DOHH2 (cell line): Measurements from ENCODE around the gene SLC29A2.

Experiments used
- H3F3A ChIP-seq: fragments of 200-600 bp; sonication (generic), shearing (Covaris generic); 2 replicates; pipeline ENCODE4 v1.6.0; 2016; ENCODE audit warnings: antibody characterized with exemption, mild to moderate bottlenecking; ENCODE audit not compliant: control insufficient read depth, insufficient read depth
- H3K27ac ChIP-seq: fragments of 200-600 bp; sonication (generic); 2 replicates; pipeline ENCODE4 v1.5.1; 2014; ENCODE audit warnings: low read depth, mild to moderate bottlenecking, low read length, moderate library complexity
- H3K27me3 ChIP-seq: fragments of 200-600 bp; sonication (generic); 2 replicates; pipeline ENCODE4 v1.6.1; 2014; ENCODE audit warnings: mild to moderate bottlenecking, low read length, mixed read lengths; ENCODE audit not compliant: control insufficient read depth
- H3K36me3 ChIP-seq: fragments of 200-600 bp; sonication (generic); 2 replicates; pipeline ENCODE4 v1.6.1; 2014; ENCODE audit warnings: mild to moderate bottlenecking, low read length, moderate library complexity, mixed read lengths; ENCODE audit not compliant: control insufficient read depth
- H3K4me1 ChIP-seq: fragments of 200-600 bp; sonication (generic); 2 replicates; pipeline ENCODE4 v1.6.1; 2014; ENCODE audit warnings: mild to moderate bottlenecking, low read length, mixed read lengths; ENCODE audit not compliant: control insufficient read depth
- H3K4me2 ChIP-seq: fragments of 200-600 bp; sonication (generic); 2 replicates; pipeline ENCODE4 v1.6.0; 2014; ENCODE audit warnings: mild to moderate bottlenecking, low read length, moderate library complexity
- H3K4me3 ChIP-seq: fragments of 200-600 bp; sonication (generic); 2 replicates; pipeline ENCODE4 v1.5.1; 2014; ENCODE audit warnings: mild to moderate bottlenecking, low read length, mixed read lengths
- H3K79me2 ChIP-seq: fragments of 200-600 bp; sonication (generic); 2 replicates; pipeline ENCODE4 v1.6.1; 2014; ENCODE audit warnings: mild to moderate bottlenecking, low read length, mixed read lengths; ENCODE audit not compliant: control insufficient read depth
- H3K9me2 ChIP-seq: fragments of 200-600 bp; sonication (generic); replicated peaks from 2 replicates; pipeline ENCODE4 v1.6.1; 2014; ENCODE audit warnings: mild to moderate bottlenecking, low read length, mixed read lengths; ENCODE audit not compliant: control insufficient read depth
- H3K9me3 ChIP-seq: fragments of 200-600 bp; sonication (generic); 2 replicates; pipeline ENCODE4 v1.6.1; 2014; ENCODE audit warnings: antibody characterized with exemption, low read length, mixed read lengths; ENCODE audit not compliant: control insufficient read depth, insufficient read depth
- H4K20me1 ChIP-seq: fragments of 200-600 bp; sonication (generic); 2 replicates; pipeline ENCODE4 v1.6.0; 2014; ENCODE audit warnings: low read depth, mild to moderate bottlenecking, antibody characterized with exemption, low read length, moderate library complexity; ENCODE audit not compliant: control insufficient read depth, insufficient read depth
- CTCF ChIP-seq: fragments of 200-600 bp; sonication (generic); IDR thresholded peaks from one replicate; pipeline ENCODE4 v1.5.1; 2014; ENCODE audit warnings: antibody characterized with exemption, mild to moderate bottlenecking, low read depth, low read length; ENCODE audit not compliant: poor library complexity, severe bottlenecking
- EZH2phosphoT487 ChIP-seq: fragments of 200-600 bp; sonication (generic); IDR thresholded peaks from 2 replicates; pipeline ENCODE4 v1.6.1; 2017; ENCODE audit warnings: borderline replicate concordance, mild to moderate bottlenecking, antibody characterized with exemption, low read length, moderate library complexity, mixed read lengths

The SLC29A2 gene

DNA sequence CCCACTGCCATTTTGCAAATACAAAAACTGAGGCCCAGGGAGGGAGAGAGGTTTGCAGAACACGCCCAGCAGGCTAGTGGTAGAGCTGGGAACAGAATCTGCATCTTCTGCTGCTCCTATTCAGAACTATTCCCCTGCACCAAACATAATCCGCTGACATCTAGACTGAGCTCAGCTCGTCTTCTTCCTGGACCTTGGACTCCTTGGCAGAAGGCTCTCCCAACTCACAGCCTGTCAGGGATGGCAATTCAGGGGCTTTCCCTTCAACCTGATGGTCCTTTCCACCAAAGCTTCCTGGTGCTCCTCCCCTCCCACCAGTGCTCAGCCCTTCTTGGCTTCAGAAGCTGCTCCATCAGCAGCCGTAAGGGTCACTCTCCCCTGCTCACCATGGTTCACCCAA lies 39.8 kb upstream of the SLC29A2 start:
- Histone ChIP-seq H3K79me2 (no peaks in the 10 kb centered on the region), H3K4me1 (peaks cover 6% of the 10 kb centered on the region), H3F3A (no peaks in the 10 kb centered on the region), H4K20me1 (peaks cover 3% of the 10 kb centered on the region; the same call in 1 of the 2 replicates), H3K36me3 (no peaks in the 10 kb centered on the region), H3K27me3 (peaks cover 50% of the 10 kb centered on the region), H3K27ac (no peak overlapping the region), H3K9me3 (no peaks in the 10 kb centered on the region), H3K4me3 (no peak overlapping the region), H3K4me2 (no peak overlapping the region), H3K9me2 (no peaks in the 10 kb centered on the region)
- no peak for TF ChIP-seq EZH2phosphoT487
- no peak for TF ChIP-seq CTCF

DNA sequence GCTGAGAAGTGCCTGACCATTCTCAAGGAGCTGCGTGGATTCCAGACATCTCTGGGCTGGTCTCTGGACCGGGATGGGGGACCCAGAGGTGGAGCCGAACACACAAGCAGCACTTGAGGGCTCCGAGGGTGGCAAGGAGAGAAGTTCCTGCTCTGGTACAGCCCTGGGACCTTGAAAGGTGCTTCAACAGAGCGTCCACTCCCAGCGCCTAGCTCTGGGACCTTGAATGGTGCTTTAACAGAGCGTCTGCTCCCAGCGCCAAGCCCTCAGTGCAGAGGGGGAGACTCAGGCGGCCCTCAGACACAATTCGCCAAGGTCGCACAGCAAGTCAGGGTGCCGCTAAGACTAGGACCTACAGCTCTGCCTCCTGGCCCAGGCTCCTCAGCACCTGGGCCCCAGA lies 38.6 kb upstream of the SLC29A2 start:
- TF ChIP-seq CTCF (no peak), EZH2phosphoT487 (no peak)
- Histone ChIP-seq H3K4me1 (peaks cover 6% of the 10 kb centered on the region), H3K4me3 (no peak overlapping the region), H3K9me3 (no peaks in the 10 kb centered on the region), H3F3A (no peaks in the 10 kb centered on the region), H3K36me3 (no peaks in the 10 kb centered on the region), H3K9me2 (no peaks in the 10 kb centered on the region), H3K27me3 (peaks cover 49% of the 10 kb centered on the region), H4K20me1 (peaks cover 3% of the 10 kb centered on the region; the same call in 1 of the 2 replicates), H3K4me2 (no peak overlapping the region), H3K27ac (no peak overlapping the region), H3K79me2 (no peaks in the 10 kb centered on the region)

DNA sequence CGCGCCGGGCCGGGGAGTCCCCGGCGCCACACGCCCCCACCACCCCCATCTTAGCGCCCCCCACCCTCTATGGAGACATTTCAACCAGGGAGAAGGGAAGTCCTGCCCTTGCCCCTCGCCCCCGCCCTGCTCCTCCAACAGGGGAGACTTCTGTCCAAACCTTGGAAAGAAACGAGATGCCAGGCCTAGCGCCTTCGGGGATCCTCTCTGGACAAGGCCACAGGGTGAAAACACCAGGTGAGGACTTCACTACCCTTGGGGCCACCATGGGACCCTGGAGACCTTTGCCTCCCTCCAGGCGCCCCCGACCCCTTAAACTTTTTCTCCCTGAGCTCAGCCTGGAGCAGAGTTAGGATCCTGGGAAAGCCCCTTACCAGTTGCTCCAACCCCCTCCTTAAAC lies 37.7 kb upstream of the SLC29A2 start:
- Histone ChIP-seq H4K20me1 (peaks cover 3% of the 10 kb centered on the region; the same call in 1 of the 2 replicates), H3K4me2 (peak overlapping the region; percentile 82), H3K27me3 (peaks cover 50% of the 10 kb centered on the region), H3K27ac (no peak overlapping the region), H3K9me2 (no peaks in the 10 kb centered on the region), H3K79me2 (no peaks in the 10 kb centered on the region), H3F3A (no peaks in the 10 kb centered on the region), H3K4me3 (peak overlapping the region; percentile 70), H3K9me3 (no peaks in the 10 kb centered on the region), H3K36me3 (no peaks in the 10 kb centered on the region), H3K4me1 (peaks cover 6% of the 10 kb centered on the region)
- TF ChIP-seq CTCF (no peak), EZH2phosphoT487 (no peak)
